Breast epithelium (tissue), 3 donors: ENCODE data around the gene PRF1.

Source experiments
- POLR2A ChIP-seq: fragments of 450-650 bp; IDR thresholded peaks from one replicate; pipeline ENCODE4 v1.6.1; 2016; ENCODE audit warnings: antibody characterized with exemption, mild to moderate bottlenecking, moderate library complexity
- POLR2AphosphoS5 ChIP-seq, 3 donors: sonication (generic); formaldehyde crosslinking; IDR thresholded peaks; one replicate each; pipeline ENCODE4 v1.6.1; 2017; ENCODE audit warnings: antibody characterized with exemption in 3 of 3
- TF ChIP-seq, protein P1 (sequence below), 3 donors: fragments of 450-650 bp; IDR thresholded peaks; one replicate each; pipeline ENCODE4 v1.5.1; 2016 to 2017; ENCODE audit warnings: antibody characterized with exemption in 3 of 3, mild to moderate bottlenecking in 3 of 3, moderate library complexity in 3 of 3

DNA sequence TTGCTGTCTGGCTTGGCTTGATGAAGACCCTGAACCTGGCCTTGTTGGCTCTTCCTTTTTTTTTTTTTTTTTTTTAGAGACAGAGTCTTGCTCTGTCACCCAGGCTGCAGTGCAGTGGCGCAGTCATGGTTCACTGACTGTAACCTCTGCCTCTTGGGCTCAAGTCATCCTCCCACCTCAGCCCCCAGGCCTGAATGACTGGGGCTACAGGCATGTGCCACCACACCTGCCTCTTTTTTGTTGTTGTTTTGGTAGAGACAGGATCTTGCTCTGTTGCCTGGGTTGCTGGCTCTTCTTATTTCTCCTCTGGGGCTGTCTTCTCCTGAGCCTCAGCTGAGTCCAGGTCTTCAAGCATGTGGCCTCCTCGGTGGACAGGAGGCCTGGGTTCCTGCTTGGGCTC, 44.7 kb downstream of the PRF1 start:
- TF ChIP-seq, protein P1, sequence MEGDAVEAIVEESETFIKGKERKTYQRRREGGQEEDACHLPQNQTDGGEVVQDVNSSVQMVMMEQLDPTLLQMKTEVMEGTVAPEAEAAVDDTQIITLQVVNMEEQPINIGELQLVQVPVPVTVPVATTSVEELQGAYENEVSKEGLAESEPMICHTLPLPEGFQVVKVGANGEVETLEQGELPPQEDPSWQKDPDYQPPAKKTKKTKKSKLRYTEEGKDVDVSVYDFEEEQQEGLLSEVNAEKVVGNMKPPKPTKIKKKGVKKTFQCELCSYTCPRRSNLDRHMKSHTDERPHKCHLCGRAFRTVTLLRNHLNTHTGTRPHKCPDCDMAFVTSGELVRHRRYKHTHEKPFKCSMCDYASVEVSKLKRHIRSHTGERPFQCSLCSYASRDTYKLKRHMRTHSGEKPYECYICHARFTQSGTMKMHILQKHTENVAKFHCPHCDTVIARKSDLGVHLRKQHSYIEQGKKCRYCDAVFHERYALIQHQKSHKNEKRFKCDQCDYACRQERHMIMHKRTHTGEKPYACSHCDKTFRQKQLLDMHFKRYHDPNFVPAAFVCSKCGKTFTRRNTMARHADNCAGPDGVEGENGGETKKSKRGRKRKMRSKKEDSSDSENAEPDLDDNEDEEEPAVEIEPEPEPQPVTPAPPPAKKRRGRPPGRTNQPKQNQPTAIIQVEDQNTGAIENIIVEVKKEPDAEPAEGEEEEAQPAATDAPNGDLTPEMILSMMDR (IDR thresholded peaks at IDR 0.05), result no peak
- TF ChIP-seq POLR2AphosphoS5 (IDR thresholded peaks at IDR 0.05) (no peak), POLR2A (no peak)
